K562 (cell line): ENCODE measurements around the gene SZT2. TPM values are rescaled to one million over a fixed set of nuclear protein-coding genes. Genes with fewer than 3 reads are reported as not detected.

ENCODE experiments used
- CBX3 ChIP-seq, 2 experiments: IDR thresholded peaks; 1 replicate in 1 of 2; 2 replicates in 1 of 2; pipeline ENCODE4 v1.6.1; 2012; ENCODE audit warnings: inconsistent platforms in 2 of 2, low read length in 2 of 2, borderline replicate concordance in 1 of 2, control low read depth in 1 of 2
- CBX8 ChIP-seq: fragments of 200-600 bp; sonication (generic); IDR thresholded peaks from 2 replicates; pipeline ENCODE4 v1.6.1; 2012; ENCODE audit warnings: borderline replicate concordance, mixed run types, low read depth, mild to moderate bottlenecking, moderate library complexity, mixed read lengths, low read length, control low read depth, inconsistent platforms; ENCODE audit not compliant: poor library complexity, severe bottlenecking; ENCODE audit errors: extremely low read depth
- CHD1 ChIP-seq: fragments of 200-600 bp; sonication (generic); IDR thresholded peaks from one replicate; pipeline ENCODE4 v1.6.1; 2012; ENCODE audit warnings: mild to moderate bottlenecking, moderate library complexity, low read length, inconsistent platforms
- DACH1 ChIP-seq: fragments of 450-650 bp; IDR thresholded peaks from 2 replicates; pipeline ENCODE4 v1.6.1; 2018; ENCODE audit not compliant: partially characterized antibody
- HMG20B ChIP-seq: fragments of 250-450 bp; sonication (Bioruptor Pico); IDR thresholded peaks from 2 replicates; pipeline ENCODE4 v1.5.0; 2021; ENCODE audit warnings: mild to moderate bottlenecking
- KDM2B ChIP-seq: fragments of 250-450 bp; sonication (Bioruptor Pico); IDR thresholded peaks from 2 replicates; pipeline ENCODE4 v1.8.0; 2021; ENCODE audit warnings: mild to moderate bottlenecking, moderate library complexity
- MIER1 ChIP-seq: fragments of 450-650 bp; IDR thresholded peaks from 2 replicates; pipeline ENCODE4 v1.6.1; 2016; ENCODE audit warnings: antibody characterized with exemption, mild to moderate bottlenecking, low read depth
- MTA1 ChIP-seq: fragments of 450-650 bp; IDR thresholded peaks from 2 replicates; pipeline ENCODE4 v1.6.1; 2017; ENCODE audit warnings: borderline replicate concordance
- RBFOX2 ChIP-seq: fragments of 200-400 bp; formaldehyde crosslinking; IDR thresholded peaks from 2 replicates; pipeline ENCODE4 v1.6.1; 2017; ENCODE audit warnings: low read depth, mild to moderate bottlenecking, low read length, moderate library complexity
- RHOXF2B ChIP-seq: fragments of 250-450 bp; sonication (Bioruptor Pico); conservative IDR thresholded peaks from 2 replicates; pipeline ENCODE4 v1.5.1; 2021
- SIRT6 ChIP-seq: IDR thresholded peaks from one replicate; pipeline ENCODE4 v1.6.1; 2012; ENCODE audit warnings: low read depth, mild to moderate bottlenecking, control low read depth, inconsistent platforms, low read length, moderate library complexity
- TEAD1 ChIP-seq, 2 experiments: fragments of 450-650 bp in 1 of 2; sonication (generic) in 1 of 2; formaldehyde crosslinking; IDR thresholded peaks; 2 replicates each; pipeline versions ENCODE4 v1.4.0 to v1.8.0; 2020 to 2022; ENCODE audit warnings: mild to moderate bottlenecking in 2 of 2, missing genetic modification reagents in 1 of 2
- ZFP30 ChIP-seq: fragments of 250-450 bp; sonication (Bioruptor Pico); IDR thresholded peaks from 2 replicates; pipeline ENCODE4 v1.8.0; 2022; ENCODE audit warnings: moderate library complexity, mild to moderate bottlenecking, inconsistent platforms, borderline replicate concordance
- ZNF280A ChIP-seq: fragments of 450-650 bp; IDR thresholded peaks from 2 replicates; pipeline ENCODE4 v1.6.1; 2018; ENCODE audit warnings: mild to moderate bottlenecking, low read depth; ENCODE audit not compliant: partially characterized antibody
- ZNF511 ChIP-seq: sonication (generic); formaldehyde crosslinking; IDR thresholded peaks from 2 replicates; pipeline ENCODE4 v1.8.0; 2022; ENCODE audit warnings: mild to moderate bottlenecking, missing genetic modification reagents
- polyA plus RNA-seq, 8 experiments: library from polyadenylated mRNA; depleted of rRNA in 4 of 8; stranded (reverse) in 5 of 8; unstranded in 3 of 8; fragments of >200 nt; fragmentation: Nextera tagmentation in 2 of 8; fragmentation: Illumina TruSeq in 1 of 8; extraction: Ambion mirVana in 2 of 8; extraction: Trizol in 1 of 8; gene quantifications; 2 replicates each; pipeline versions ENCODE4 v1.2.1 to v1.2.3, GENCODE V29; 2011 to 2014; ENCODE audit warnings: inconsistent platforms in 1 of 8, missing spikeins in 1 of 8
- total RNA-seq, 7 experiments: library from RNA; depleted of rRNA in 6 of 7; stranded (reverse); fragments of >200 nt in 6 of 7; fragmentation: Illumina TruSeq in 2 of 7; extraction: Trizol in 2 of 7; gene quantifications; 2 replicates each; pipeline versions ENCODE4 v1.2.1 to v1.2.3, GENCODE V29; 2011 to 2021; ENCODE audit warnings: low replicate concordance in 1 of 7
- TF ChIP-seq, protein P1 (sequence below), 3 experiments: fragments of 200-800 bp in 1 of 3; sonication (Bioruptor generic) in 1 of 3; sonication (generic) in 1 of 3; formaldehyde crosslinking in 1 of 3; IDR thresholded peaks; 2 replicates each; pipeline versions ENCODE4 v1.6.1 to v1.8.0; 2016 to 2022; ENCODE audit warnings: mild to moderate bottlenecking in 2 of 3, missing compliant biosample characterization in 2 of 3, missing genetic modification characterization in 2 of 3, missing genetic modification reagents in 1 of 3
- TF ChIP-seq, protein P2 (sequence below), 2 experiments: fragments of 450-650 bp; IDR thresholded peaks; 2 replicates each; pipeline ENCODE4 v1.6.1; 2016
- TF ChIP-seq, protein P3 (sequence below): fragments of 450-650 bp; conservative IDR thresholded peaks from 2 replicates; pipeline ENCODE4 v1.6.1; 2016; ENCODE audit warnings: missing genetic modification characterization, low read depth, mild to moderate bottlenecking, missing compliant biosample characterization, moderate library complexity

Gene SZT2
- total and polyA plus RNA-seq, 9 of the 15 experiments (the other 6 are each of a cell fraction or from before 2014, with no cell fraction given) = 0.88 to 31.0 (median 12.8) TPM

- no peak for TF ChIP-seq ZNF280A
- TF ChIP-seq, protein P1, sequence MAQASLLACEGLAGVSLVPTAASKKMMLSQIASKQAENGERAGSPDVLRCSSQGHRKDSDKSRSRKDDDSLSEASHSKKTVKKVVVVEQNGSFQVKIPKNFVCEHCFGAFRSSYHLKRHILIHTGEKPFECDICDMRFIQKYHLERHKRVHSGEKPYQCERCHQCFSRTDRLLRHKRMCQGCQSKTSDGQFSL (CRISPR knock-in tag; IDR thresholded peaks at IDR 0.05) = no peak
- TF ChIP-seq, protein P1 (tag; IDR thresholded peaks at IDR 0.05) = no peak
- TF ChIP-seq KDM2B (CRISPR knock-in tag) = peak; percentile 38; the same call in 1 of the 2 replicates
- TF ChIP-seq SIRT6 = no peak
- no peak for TF ChIP-seq MIER1
- no peak for TF ChIP-seq HMG20B (CRISPR knock-in tag)
- no peak for TF ChIP-seq CBX8
- no peak for TF ChIP-seq ZFP30 (CRISPR knock-in tag)
- no peak for TF ChIP-seq CHD1
- TF ChIP-seq ZNF511 (CRISPR knock-in tag) = no peak
- TF ChIP-seq, protein P2, sequence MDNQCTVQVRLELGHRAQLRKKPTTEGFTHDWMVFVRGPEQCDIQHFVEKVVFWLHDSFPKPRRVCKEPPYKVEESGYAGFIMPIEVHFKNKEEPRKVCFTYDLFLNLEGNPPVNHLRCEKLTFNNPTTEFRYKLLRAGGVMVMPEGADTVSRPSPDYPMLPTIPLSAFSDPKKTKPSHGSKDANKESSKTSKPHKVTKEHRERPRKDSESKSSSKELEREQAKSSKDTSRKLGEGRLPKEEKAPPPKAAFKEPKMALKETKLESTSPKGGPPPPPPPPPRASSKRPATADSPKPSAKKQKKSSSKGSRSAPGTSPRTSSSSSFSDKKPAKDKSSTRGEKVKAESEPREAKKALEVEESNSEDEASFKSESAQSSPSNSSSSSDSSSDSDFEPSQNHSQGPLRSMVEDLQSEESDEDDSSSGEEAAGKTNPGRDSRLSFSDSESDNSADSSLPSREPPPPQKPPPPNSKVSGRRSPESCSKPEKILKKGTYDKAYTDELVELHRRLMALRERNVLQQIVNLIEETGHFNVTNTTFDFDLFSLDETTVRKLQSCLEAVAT (IDR thresholded peaks at IDR 0.05) = peak in 1 of 2 experiments; percentile 61; a peak in 1 of 4 replicates
- no peak for TF ChIP-seq CBX3 (IDR thresholded peaks at IDR 0.05; ENCODE audit: borderline replicate concordance in 1 of 2, low read length in 2 of 2)
- no peak for TF ChIP-seq DACH1
- TF ChIP-seq RBFOX2 = no peak
- TF ChIP-seq, protein P3, sequence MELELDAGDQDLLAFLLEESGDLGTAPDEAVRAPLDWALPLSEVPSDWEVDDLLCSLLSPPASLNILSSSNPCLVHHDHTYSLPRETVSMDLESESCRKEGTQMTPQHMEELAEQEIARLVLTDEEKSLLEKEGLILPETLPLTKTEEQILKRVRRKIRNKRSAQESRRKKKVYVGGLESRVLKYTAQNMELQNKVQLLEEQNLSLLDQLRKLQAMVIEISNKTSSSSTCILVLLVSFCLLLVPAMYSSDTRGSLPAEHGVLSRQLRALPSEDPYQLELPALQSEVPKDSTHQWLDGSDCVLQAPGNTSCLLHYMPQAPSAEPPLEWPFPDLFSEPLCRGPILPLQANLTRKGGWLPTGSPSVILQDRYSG (tag) = no peak
- no peak for TF ChIP-seq RHOXF2B (CRISPR knock-in tag)
- TF ChIP-seq TEAD1 (CRISPR knock-in tag; IDR thresholded peaks at IDR 0.05) = peak in 1 of 2 experiments; percentile 85; a peak in 3 of 4 replicates
- 0 out of 2 replicates have a peak, but pooled peaks have one; percentile 60 for TF ChIP-seq MTA1
These were observed 31.5 kb upstream of the SZT2 start (continued) for GRCh38 chr1:43358121-43358745.
